SK-MEL-5 (cell line): ENCODE data around the gene TTK. TPM values are rescaled to one million over a fixed set of nuclear protein-coding genes. Genes with fewer than 3 reads are reported as not detected.

Experiments used
- DNase-seq: peaks from one replicate; pipeline ENCODE4 v3.0.0-alpha.2; 2016; ENCODE audit warnings: low read depth, low spot score
- in situ Hi-C: cut with HindIII; loops from 2 replicates; pipeline ENCODE4 v1.10.0; 2016; ENCODE audit warnings: low sequenced_read_pairs, high pct_unique_total_duplicates, low pct_unique_long_range_greater_than_20kb
- polyA plus RNA-seq, 2 experiments: library from polyadenylated mRNA; depleted of rRNA; stranded (reverse); fragments of >200 nt; gene quantifications; 2 replicates each; pipeline ENCODE4 v1.2.3, GENCODE V29; 2015
- total RNA-seq: library from RNA; depleted of rRNA; stranded (reverse); fragments of >200 nt; shearing (Covaris generic); gene quantifications from 2 replicates; pipeline ENCODE4 v1.2.3, GENCODE V29; 2014; rRNA removed

The TTK gene
- 29.8 and 31.3 TPM in 2 replicates for total RNA-seq
- 18.0 and 21.6 TPM in 2 replicates for polyA plus RNA-seq (2015; cell fraction: cytosol; rRNA removed)
- polyA plus RNA-seq (2015; cell fraction: nucleus; rRNA removed) = 36.2 and 42.4 TPM in 2 replicates

GRCh38 chr6:80004173-80005072 lies at the start of gene TTK:
TSS of gene TTK (plus strand) at chr6:80004649. CDS start at chr6:80005844, 1,195 bp downstream.
- DNase-seq = peak; percentile 92
- in situ Hi-C loops = no loop called here

GRCh38 chr6:79954849-79955248 lies 49.6 kb upstream of the TTK start:
- DNase-seq = no peak
- in situ Hi-C loops = no loop called here

GRCh38 chr6:79964607-79965081 lies 39.8 kb upstream of the TTK start:
- no peak for DNase-seq
- in situ Hi-C loops = no loop called here

GRCh38 chr6:79967178-79967577 lies 37.3 kb upstream of the TTK start:
- in situ Hi-C loops = no loop called here
- no peak for DNase-seq

- no peak for DNase-seq
- in situ Hi-C loops = no loop called here
Measured at GRCh38 chr6:79969784-79970183, 34.7 kb upstream of the TTK start.

- DNase-seq = no peak
- in situ Hi-C loops = no loop called here
Measured at GRCh38 chr6:79971193-79971592, 33.3 kb upstream of the TTK start.

- in situ Hi-C loops = no loop called here
- no peak for DNase-seq
Measured at GRCh38 chr6:79981652-79982051, 22.8 kb upstream of the TTK start.

- in situ Hi-C loops = no loop called here
- DNase-seq = peak; percentile 45
Measured at GRCh38 chr6:79984261-79984660, 20.2 kb upstream of the TTK start.

GRCh38 chr6:79985128-79985527 lies 19.3 kb upstream of the TTK start:
- no peak for DNase-seq
- in situ Hi-C loops = no loop called here

- DNase-seq = peak; percentile 54
- in situ Hi-C loops = no loop called here
Measured at GRCh38 chr6:79989641-79990040, 14.8 kb upstream of the TTK start.

GRCh38 chr6:79993012-79993910 lies 11.2 kb upstream of the TTK start:
- in situ Hi-C loops = no loop called here
- DNase-seq = no peak

GRCh38 chr6:79993911-79994309 lies 10.5 kb upstream of the TTK start:
- DNase-seq = no peak
- in situ Hi-C loops = no loop called here

GRCh38 chr6:79997728-79998127 lies 6.7 kb upstream of the TTK start:
- no peak for DNase-seq
- in situ Hi-C loops = no loop called here

GRCh38 chr6:80001337-80001736 lies 3.1 kb upstream of the TTK start:
- no peak for DNase-seq
- in situ Hi-C loops = no loop called here

GRCh38 chr6:80003826-80004172 lies 650 bp upstream of the TTK start:
- no peak for DNase-seq
- in situ Hi-C loops = no loop called here

GRCh38 chr6:80005406-80005805 lies 957 bp downstream of the TTK start:
- in situ Hi-C loops = no loop called here
- no peak for DNase-seq

- in situ Hi-C loops = no loop called here
- no peak for DNase-seq
Measured at GRCh38 chr6:80006541-80006940, 2.1 kb downstream of the TTK start.

- in situ Hi-C loops = no loop called here
- no peak for DNase-seq
Measured at GRCh38 chr6:80009531-80009930, 5.1 kb downstream of the TTK start.
